ENCODE results near the gene RASGRF2. TPM values are rescaled to one million over a fixed set of nuclear protein-coding genes. Genes with fewer than 3 reads are reported as not detected.
"Not testable (repeated sequence)": the region's sequence is repeated elsewhere in the genome, so short reads cannot be mapped to it uniquely, and the experiment has no call there.

RASGRF2 gene
- total RNA-seq, 2 donors from 2014 or later, result 19.9 to 20.5 TPM

DNA sequence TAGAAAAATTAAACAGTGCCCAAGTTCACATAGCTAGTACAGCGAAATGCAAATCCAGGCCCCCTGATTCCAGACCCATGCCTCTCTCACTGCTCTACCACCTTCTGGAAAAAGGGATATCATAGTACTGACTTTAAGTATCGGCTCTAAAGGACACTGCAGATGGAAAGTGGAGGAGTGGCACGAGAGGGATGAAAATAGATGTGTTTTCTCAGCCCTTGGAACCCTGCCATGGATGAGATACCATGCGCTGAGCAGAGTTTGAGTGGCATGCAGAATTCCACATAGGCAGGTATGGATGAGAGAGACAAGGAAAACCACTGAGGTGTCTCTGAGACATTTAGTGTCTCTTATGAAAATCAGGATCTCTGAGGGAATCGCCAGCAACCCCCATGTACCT lies 291.8 kb downstream of the RASGRF2 start:
- Mint-ChIP-seq H3K9me3 (peaks cover 0 to 2% of the 10 kb centered on the region in 2 donors), H3K4me1 (ENCODE audit: low read depth) (peaks cover 5% of the 10 kb centered on the region), H3K4me3 (no peak overlapping the region), H3K27ac (no peak overlapping the region), H3K36me3 (ENCODE audit: insufficient read depth in 2 of 2) (peaks cover 0 to 6% of the 10 kb centered on the region in 2 donors), H3K27me3 (ENCODE audit: low read depth) (no peaks in the 10 kb centered on the region)
- DNase-seq (no peak), ATAC-seq (replicated peaks in 1 of 2) (no peak)

DNA sequence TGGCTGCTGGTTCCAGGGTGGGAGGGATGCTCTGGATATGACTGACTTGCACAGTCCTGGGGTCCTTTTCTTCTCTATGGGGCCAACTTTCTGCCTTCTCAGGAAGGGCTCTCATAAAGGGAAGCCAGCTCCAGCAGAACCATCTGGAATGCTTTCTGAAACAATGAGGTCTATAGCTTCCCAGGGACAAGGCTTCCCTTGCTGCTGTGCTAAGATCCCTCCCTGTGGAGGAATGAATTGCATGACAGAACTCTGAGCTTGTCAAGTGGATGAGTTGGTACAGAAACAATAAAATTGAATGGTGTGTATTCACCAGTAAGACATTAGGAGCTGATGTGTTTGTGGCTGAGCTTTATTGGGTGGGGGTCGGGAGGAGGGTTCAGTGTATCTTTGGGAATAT lies 292.7 kb downstream of the RASGRF2 start:
- no peaks in the 10 kb centered on the region for H3K27me3 Mint-ChIP-seq (ENCODE audit: low read depth)
- peaks cover 5% of the 10 kb centered on the region for H3K4me1 Mint-ChIP-seq (ENCODE audit: low read depth)
- H3K9me3 Mint-ChIP-seq, result peaks cover 0 to 2% of the 10 kb centered on the region in 2 donors
- H3K27ac Mint-ChIP-seq, result no peak overlapping the region
- no peak overlapping the region for H3K4me3 Mint-ChIP-seq
- peaks cover 0 to 6% of the 10 kb centered on the region in 2 donors for H3K36me3 Mint-ChIP-seq (ENCODE audit: insufficient read depth in 2 of 2)
- ATAC-seq (replicated peaks in 1 of 2) (no peak), DNase-seq (no peak)

DNA sequence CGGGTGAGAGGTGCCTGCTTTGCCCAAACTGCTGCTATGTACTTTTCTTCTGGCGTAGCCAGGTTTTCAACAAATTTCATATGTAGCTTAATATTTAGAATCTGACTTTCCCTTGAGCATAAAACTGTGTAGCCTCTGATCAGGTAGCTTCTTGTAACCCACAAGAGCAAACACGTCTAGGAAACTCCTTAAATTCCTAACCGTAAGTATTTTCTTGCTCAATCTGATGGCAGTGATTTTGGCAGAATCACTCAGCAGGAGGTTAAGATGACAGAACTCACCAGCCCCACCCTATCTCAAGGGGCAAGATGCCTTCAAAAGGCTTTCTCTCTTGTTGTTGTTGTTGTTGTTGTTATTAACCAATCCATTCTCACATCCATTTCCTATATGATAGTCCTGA lies 293.7 kb downstream of the RASGRF2 start:
- Mint-ChIP-seq H3K4me3 (no peak overlapping the region), H3K9me3 (peaks cover 0 to 2% of the 10 kb centered on the region in 2 donors)
- no peak for ATAC-seq (replicated peaks in 1 of 2)

DNA sequence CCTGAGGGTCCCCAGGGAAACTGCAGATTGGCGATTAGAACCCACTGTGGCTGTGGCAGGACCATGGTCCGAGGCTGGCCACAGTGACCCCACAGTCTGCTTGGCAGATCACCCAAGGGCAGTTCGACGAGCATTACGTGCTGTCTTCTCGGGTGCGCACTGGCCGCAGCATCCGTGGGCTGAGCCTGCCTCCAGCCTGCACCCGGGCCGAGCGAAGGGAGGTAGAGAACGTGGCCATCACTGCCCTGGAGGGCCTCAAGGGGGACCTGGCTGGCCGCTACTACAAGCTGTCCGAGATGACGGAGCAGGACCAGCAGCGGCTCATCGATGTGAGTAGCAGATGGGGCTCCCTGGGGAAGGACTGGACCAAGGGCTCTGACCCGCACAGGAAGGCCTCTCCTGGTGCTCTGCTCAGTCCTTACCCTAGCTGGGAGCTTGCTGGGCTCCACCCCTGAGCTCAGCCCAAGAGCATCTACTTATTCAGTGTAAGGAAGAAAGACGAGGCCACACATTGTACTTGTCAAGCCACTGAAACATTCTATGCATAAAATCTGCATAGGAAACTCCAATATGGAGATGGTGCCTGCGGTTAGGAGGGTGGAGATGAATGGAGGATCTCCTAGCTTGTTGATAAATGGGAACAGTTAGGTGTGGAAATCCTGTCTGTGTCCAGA lies 294.9 kb downstream of the RASGRF2 start:
- no peak overlapping the region for H3K4me3 Mint-ChIP-seq
- H3K27ac Mint-ChIP-seq, result no peak overlapping the region
- peaks cover 3 to 4% of the 10 kb centered on the region in 2 donors for H3K9me3 Mint-ChIP-seq
- DNase-seq (no peak), ATAC-seq (replicated peaks in 1 of 2) (no peak)
- H3K27me3 Mint-ChIP-seq (ENCODE audit: low read depth), result no peaks in the 10 kb centered on the region
- peaks cover 5 to 9% of the 10 kb centered on the region in 2 donors for H3K36me3 Mint-ChIP-seq (ENCODE audit: insufficient read depth in 2 of 2)
- peaks cover 5% of the 10 kb centered on the region for H3K4me1 Mint-ChIP-seq (ENCODE audit: low read depth)

More for the DNA sequence above, 293.7 kb downstream of the RASGRF2 start:
- Mint-ChIP-seq H3K27me3 (ENCODE audit: low read depth) (no peaks in the 10 kb centered on the region), H3K36me3 (ENCODE audit: insufficient read depth in 2 of 2) (peaks cover 0 to 6% of the 10 kb centered on the region in 2 donors), H3K4me1 (ENCODE audit: low read depth) (peaks cover 5% of the 10 kb centered on the region), H3K27ac (no peak overlapping the region)
- DNase-seq, result no peak

DNA sequence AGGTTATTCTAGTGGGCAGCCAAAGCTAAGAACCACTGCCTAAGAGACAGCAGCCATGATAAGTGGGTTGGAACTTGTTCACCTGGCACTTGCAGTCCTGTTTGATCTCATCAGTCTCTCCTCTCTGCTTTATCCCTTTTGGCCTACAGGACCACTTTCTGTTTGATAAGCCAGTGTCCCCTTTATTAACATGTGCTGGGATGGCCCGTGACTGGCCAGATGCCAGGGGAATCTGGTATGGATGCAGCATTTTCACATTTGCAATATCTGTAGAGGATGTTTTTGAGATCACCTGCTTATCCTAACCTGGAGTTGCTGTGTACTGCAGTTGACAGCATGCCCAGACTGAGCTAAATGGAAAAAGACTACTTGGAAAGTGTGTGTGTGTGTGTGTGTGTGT lies 296.6 kb downstream of the RASGRF2 start:
- Mint-ChIP-seq H3K36me3 (ENCODE audit: insufficient read depth in 2 of 2) (peaks cover 13 to 21% of the 10 kb centered on the region in 2 donors), H3K27ac (no peak overlapping the region), H3K4me1 (ENCODE audit: low read depth) (peaks cover 5% of the 10 kb centered on the region), H3K4me3 (no peak overlapping the region), H3K9me3 (peaks cover 6 to 11% of the 10 kb centered on the region in 2 donors), H3K27me3 (ENCODE audit: low read depth) (no peaks in the 10 kb centered on the region)
- ATAC-seq (replicated peaks in 1 of 2) (no peak), DNase-seq (no peak)

DNA sequence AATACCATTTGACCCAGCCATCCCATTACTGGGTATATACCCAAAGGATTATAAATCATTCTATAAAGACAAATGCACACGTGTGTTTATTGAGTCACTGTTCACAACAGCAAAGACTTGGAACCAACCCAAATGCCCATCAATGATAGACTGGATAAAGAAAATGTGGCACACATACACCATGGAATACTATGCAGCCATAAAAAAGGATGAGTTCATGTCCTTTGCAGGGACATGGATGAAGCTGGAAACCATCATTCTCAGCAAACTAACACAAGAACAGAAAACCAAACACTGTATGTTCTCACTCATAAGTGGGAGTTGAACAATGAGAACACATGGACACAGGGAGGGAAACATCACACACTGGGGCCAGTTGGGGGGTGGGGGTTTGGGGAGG lies 302.6 kb downstream of the RASGRF2 start:
- H3K4me1 Mint-ChIP-seq (ENCODE audit: low read depth); H3K4me3 Mint-ChIP-seq; ATAC-seq (replicated peaks in 1 of 2); H3K27ac Mint-ChIP-seq; H3K27me3 Mint-ChIP-seq (ENCODE audit: low read depth); DNase-seq: not testable (repeated sequence)
- H3K36me3 Mint-ChIP-seq (ENCODE audit: insufficient read depth in 2 of 2), result peaks cover 19 to 30% of the 10 kb centered on the region in 2 donors
- H3K9me3 Mint-ChIP-seq, result peaks cover 11 to 14% of the 10 kb centered on the region in 2 donors

DNA sequence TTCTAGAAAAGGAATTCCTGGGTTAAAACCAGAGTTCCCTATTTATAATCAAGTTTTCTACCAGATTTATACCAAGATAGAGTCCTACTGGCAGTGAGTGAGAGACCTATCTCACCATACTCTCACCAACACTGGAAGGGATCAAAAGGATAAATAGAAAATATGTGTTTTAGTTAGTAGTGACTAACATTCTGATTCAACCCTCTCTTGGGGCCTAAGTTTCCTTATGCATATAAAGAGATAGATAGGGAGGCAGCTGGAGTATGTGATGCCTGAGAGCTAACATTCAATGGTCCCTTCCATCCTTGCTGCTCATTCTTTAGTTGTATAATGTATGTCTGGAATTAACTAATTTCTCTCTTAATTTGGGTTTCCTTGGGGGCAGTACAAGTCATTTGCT lies 304.9 kb downstream of the RASGRF2 start:
- peaks cover 9% of the 10 kb centered on the region for H3K4me1 Mint-ChIP-seq (ENCODE audit: low read depth)
- no peak for ATAC-seq (replicated peaks in 1 of 2)
- H3K36me3 Mint-ChIP-seq (ENCODE audit: insufficient read depth in 2 of 2), result peaks cover 12 to 24% of the 10 kb centered on the region in 2 donors
- H3K9me3 Mint-ChIP-seq, result peaks cover 7 to 10% of the 10 kb centered on the region in 2 donors
- no peak overlapping the region for H3K27ac Mint-ChIP-seq
- H3K27me3 Mint-ChIP-seq (ENCODE audit: low read depth), result no peaks in the 10 kb centered on the region
- H3K4me3 Mint-ChIP-seq, result no peak overlapping the region
- no peak for DNase-seq

DNA sequence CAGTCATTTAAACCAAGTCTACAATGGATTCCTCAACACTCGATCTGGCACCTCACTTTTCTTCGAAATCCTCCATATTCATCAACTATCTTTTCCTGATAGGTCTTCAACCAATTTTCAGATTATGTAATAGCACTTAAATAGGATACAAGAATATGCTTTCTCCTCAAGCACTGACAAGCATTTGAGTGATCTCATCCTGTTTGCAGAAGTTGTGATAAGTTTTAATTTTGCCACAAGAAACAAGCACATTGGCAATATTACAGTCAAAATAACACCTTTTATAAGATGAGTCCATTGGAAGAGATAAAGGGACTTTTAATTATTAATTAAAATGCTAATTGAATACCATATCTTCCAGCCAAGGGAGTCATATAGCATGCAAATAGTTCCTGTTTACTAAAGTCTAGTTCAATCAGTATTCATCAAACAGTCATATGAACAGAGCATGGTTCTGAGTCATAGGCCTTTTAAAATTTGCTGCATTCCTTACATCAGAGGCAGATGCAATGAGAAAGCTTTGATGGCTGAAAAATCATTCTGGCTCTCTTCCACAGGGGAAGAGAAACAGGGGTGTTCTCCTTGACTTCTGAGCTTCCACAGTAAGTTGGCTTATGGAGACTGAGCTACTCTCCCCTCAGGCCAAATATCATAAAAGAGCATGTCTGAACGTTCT lies 308.5 kb downstream of the RASGRF2 start:
- no peak for DNase-seq
- Mint-ChIP-seq H3K27me3 (ENCODE audit: low read depth) (no peaks in the 10 kb centered on the region), H3K9me3 (peaks cover 8 to 14% of the 10 kb centered on the region in 2 donors), H3K4me1 (ENCODE audit: low read depth) (peaks cover 16% of the 10 kb centered on the region), H3K4me3 (no peak overlapping the region), H3K36me3 (ENCODE audit: insufficient read depth in 2 of 2) (peaks cover 12 to 15% of the 10 kb centered on the region in 2 donors), H3K27ac (no peak overlapping the region)
- ATAC-seq (replicated peaks in 1 of 2), result peak in 1 of 2 donors; percentile 24

DNA sequence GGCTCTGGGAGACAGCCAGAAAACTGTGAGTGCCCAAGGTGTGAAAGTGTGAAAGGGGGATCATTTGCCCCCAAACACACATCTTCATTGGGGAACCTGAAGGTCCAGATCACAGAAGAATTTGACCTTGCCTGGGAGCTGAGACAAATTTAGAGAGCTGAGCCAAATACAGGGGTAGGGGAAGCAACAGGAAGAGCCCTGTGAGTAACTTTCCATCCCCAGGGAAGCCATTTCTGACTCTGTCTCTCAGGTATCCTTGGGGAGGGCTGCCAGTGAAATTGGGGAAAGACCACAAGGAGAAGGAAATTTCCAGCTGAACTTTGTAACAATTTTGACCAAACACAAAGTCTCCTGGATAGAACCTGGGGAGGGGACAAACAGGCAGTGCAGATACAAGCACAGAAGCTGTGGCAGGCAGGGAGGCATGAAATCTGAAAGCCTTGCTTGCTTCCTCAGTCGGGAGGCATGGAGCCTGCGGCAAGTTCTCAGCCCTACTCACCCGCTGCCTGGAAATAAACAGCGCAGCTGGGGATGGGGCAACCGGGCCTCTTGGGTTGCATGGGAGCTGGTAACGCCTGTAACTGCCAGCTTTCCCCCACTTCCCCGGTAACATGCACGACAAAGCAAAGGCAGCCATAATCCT lies 309.7 kb downstream of the RASGRF2 start:
- H3K27me3 Mint-ChIP-seq (ENCODE audit: low read depth), result no peaks in the 10 kb centered on the region
- ATAC-seq (replicated peaks in 1 of 2), result no peak
- H3K4me3 Mint-ChIP-seq, result no peak overlapping the region
- peaks cover 19% of the 10 kb centered on the region for H3K4me1 Mint-ChIP-seq (ENCODE audit: low read depth)
- H3K36me3 Mint-ChIP-seq (ENCODE audit: insufficient read depth in 2 of 2), result peaks cover 20 to 26% of the 10 kb centered on the region in 2 donors
- no peak overlapping the region for H3K27ac Mint-ChIP-seq
- DNase-seq, result no peak
- H3K9me3 Mint-ChIP-seq, result peaks cover 13 to 18% of the 10 kb centered on the region in 2 donors

DNA sequence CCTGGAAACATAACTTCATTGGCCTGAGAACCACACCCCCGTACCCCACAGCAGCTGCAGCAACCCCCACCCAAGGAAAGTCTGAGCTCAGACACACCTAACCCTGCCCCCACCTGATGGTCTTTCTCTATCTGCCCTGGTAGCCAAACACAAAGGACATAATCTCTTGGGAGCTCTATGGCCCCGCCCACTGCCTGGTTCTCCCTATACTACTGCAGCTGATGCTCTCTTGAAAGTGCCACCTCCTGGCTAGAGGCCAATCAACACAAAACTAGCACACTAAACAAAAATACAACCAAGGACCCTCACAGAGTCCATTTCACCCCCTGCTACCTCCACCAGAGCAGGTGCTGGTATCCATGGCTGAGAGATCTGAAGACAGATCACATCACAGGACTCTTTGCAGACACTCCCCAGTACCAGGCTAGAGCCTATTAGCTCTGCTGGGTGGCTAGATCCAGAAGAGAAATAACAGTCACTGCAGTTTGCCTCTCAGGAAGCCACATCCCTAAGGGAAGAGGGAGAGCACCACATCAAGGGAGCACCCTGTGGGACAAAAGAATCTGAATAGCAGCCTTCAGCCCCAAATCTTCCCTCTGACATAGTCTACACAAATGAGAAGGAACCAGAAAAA lies 310.3 kb downstream of the RASGRF2 start:
- not testable (repeated sequence) for ATAC-seq (replicated peaks in 1 of 2); H3K27me3 Mint-ChIP-seq (ENCODE audit: low read depth); H3K4me3 Mint-ChIP-seq; DNase-seq
- Mint-ChIP-seq H3K4me1 (ENCODE audit: low read depth) (peaks cover 19% of the 10 kb centered on the region), H3K9me3 (peaks cover 14 to 18% of the 10 kb centered on the region in 2 donors), H3K36me3 (ENCODE audit: insufficient read depth in 2 of 2) (peaks cover 23 to 31% of the 10 kb centered on the region in 2 donors), H3K27ac (peak overlapping the region; percentile 25)
